ENCODE measurements around the gene MAP7.
"Not testable (repeated sequence)": the region's sequence is repeated elsewhere in the genome, so short reads cannot be mapped to it uniquely, and the experiment has no call there.

MAP7 gene

GRCh38 chr6:136500414-136500813 lies 49.8 kb downstream of the MAP7 start:
- H3K27ac Mint-ChIP-seq: no peak overlapping the region
- H3K4me3 Mint-ChIP-seq: no peak overlapping the region
- no peak for DNase-seq
- CTCF ChIA-PET: no interaction called here
- no peaks in the 10 kb centered on the region for H3K36me3 Mint-ChIP-seq
- no peaks in the 10 kb centered on the region for H3K27me3 Mint-ChIP-seq
- no peaks in the 10 kb centered on the region for H3K9me3 Mint-ChIP-seq
- H3K4me1 Mint-ChIP-seq: no peaks in the 10 kb centered on the region

- CTCF ChIA-PET: no interaction called here
- Mint-ChIP-seq H3K4me3 (no peak overlapping the region), H3K4me1 (no peaks in the 10 kb centered on the region), H3K36me3 (no peaks in the 10 kb centered on the region), H3K9me3 (no peaks in the 10 kb centered on the region), H3K27ac (no peak overlapping the region), H3K27me3 (no peaks in the 10 kb centered on the region)
- no peak for DNase-seq
Measured at GRCh38 chr6:136499370-136499769, 50.9 kb downstream of the MAP7 start.

GRCh38 chr6:136496449-136496848 lies 53.8 kb downstream of the MAP7 start:
- H3K9me3 Mint-ChIP-seq, CTCF ChIA-PET, H3K27ac Mint-ChIP-seq, H3K4me1 Mint-ChIP-seq, H3K36me3 Mint-ChIP-seq, H3K4me3 Mint-ChIP-seq, H3K27me3 Mint-ChIP-seq, DNase-seq: not testable (repeated sequence)

- CTCF ChIA-PET: no interaction called here
- Mint-ChIP-seq H3K4me1 (no peaks in the 10 kb centered on the region), H3K9me3 (no peaks in the 10 kb centered on the region), H3K4me3 (no peak overlapping the region), H3K27me3 (peaks cover 6% of the 10 kb centered on the region), H3K27ac (no peak overlapping the region), H3K36me3 (no peaks in the 10 kb centered on the region)
- no peak for DNase-seq
Measured at GRCh38 chr6:136494710-136495109, 55.5 kb downstream of the MAP7 start.

GRCh38 chr6:136494059-136494458 lies 56.2 kb downstream of the MAP7 start:
- H3K36me3 Mint-ChIP-seq: no peaks in the 10 kb centered on the region

GRCh38 chr6:136492409-136492808 lies 57.8 kb downstream of the MAP7 start:
- no peaks in the 10 kb centered on the region for H3K9me3 Mint-ChIP-seq
- CTCF ChIA-PET: no interaction called here
- H3K27me3 Mint-ChIP-seq: peaks cover 8% of the 10 kb centered on the region
- DNase-seq: no peak
- no peak overlapping the region for H3K4me3 Mint-ChIP-seq
- H3K4me1 Mint-ChIP-seq: no peaks in the 10 kb centered on the region
- H3K27ac Mint-ChIP-seq: no peak overlapping the region
- no peaks in the 10 kb centered on the region for H3K36me3 Mint-ChIP-seq

More at GRCh38 chr6:136494059-136494458, 56.2 kb downstream of the MAP7 start:
- no peak for DNase-seq
- CTCF ChIA-PET: no interaction called here
- Mint-ChIP-seq H3K4me3 (no peak overlapping the region), H3K9me3 (no peaks in the 10 kb centered on the region), H3K27me3 (peaks cover 6% of the 10 kb centered on the region), H3K27ac (no peak overlapping the region), H3K4me1 (no peaks in the 10 kb centered on the region)

GRCh38 chr6:136491754-136492153 lies 58.5 kb downstream of the MAP7 start:
- no peak for DNase-seq
- Mint-ChIP-seq H3K4me1 (no peaks in the 10 kb centered on the region), H3K9me3 (no peaks in the 10 kb centered on the region), H3K27ac (no peak overlapping the region), H3K27me3 (peaks cover 10% of the 10 kb centered on the region), H3K4me3 (no peak overlapping the region), H3K36me3 (no peaks in the 10 kb centered on the region)
- CTCF ChIA-PET: no interaction called here

GRCh38 chr6:136491251-136491650 lies 59.0 kb downstream of the MAP7 start:
- no peak overlapping the region for H3K4me3 Mint-ChIP-seq
- H3K4me1 Mint-ChIP-seq: no peaks in the 10 kb centered on the region
- no peak for DNase-seq
- H3K9me3 Mint-ChIP-seq: no peaks in the 10 kb centered on the region
- CTCF ChIA-PET: no interaction called here
- peaks cover 10% of the 10 kb centered on the region for H3K27me3 Mint-ChIP-seq
- no peak overlapping the region for H3K27ac Mint-ChIP-seq
- no peaks in the 10 kb centered on the region for H3K36me3 Mint-ChIP-seq

GRCh38 chr6:136489689-136490033 lies 60.6 kb downstream of the MAP7 start:
- H3K27ac Mint-ChIP-seq, H3K27me3 Mint-ChIP-seq, H3K9me3 Mint-ChIP-seq, H3K4me1 Mint-ChIP-seq, H3K36me3 Mint-ChIP-seq, H3K4me3 Mint-ChIP-seq, DNase-seq, CTCF ChIA-PET: not testable (repeated sequence)

GRCh38 chr6:136487759-136488425 lies 62.3 kb downstream of the MAP7 start:
- no peaks in the 10 kb centered on the region for H3K4me1 Mint-ChIP-seq
- DNase-seq: no peak
- no peak overlapping the region for H3K27ac Mint-ChIP-seq
- H3K27me3 Mint-ChIP-seq: peaks cover 4% of the 10 kb centered on the region
- H3K4me3 Mint-ChIP-seq: no peak overlapping the region
- CTCF ChIA-PET: no interaction called here
- H3K36me3 Mint-ChIP-seq: no peaks in the 10 kb centered on the region
- H3K9me3 Mint-ChIP-seq: no peaks in the 10 kb centered on the region

- Mint-ChIP-seq H3K4me1 (no peaks in the 10 kb centered on the region), H3K9me3 (no peaks in the 10 kb centered on the region), H3K27me3 (peaks cover 4% of the 10 kb centered on the region), H3K36me3 (no peaks in the 10 kb centered on the region), H3K27ac (no peak overlapping the region), H3K4me3 (no peak overlapping the region)
- CTCF ChIA-PET: interaction anchor here (0.6 kb wide), 1 partner anchor 441 kb away, joined by 3 read pairs; no protein-coding TSS in a partner anchor
- no peak for DNase-seq
Measured at GRCh38 chr6:136486357-136486756, 63.9 kb downstream of the MAP7 start.

- no peak overlapping the region for H3K27ac Mint-ChIP-seq
- H3K4me1 Mint-ChIP-seq: no peaks in the 10 kb centered on the region
- peaks cover 9% of the 10 kb centered on the region for H3K27me3 Mint-ChIP-seq
- CTCF ChIA-PET: no interaction called here
- DNase-seq: no peak
- H3K36me3 Mint-ChIP-seq: no peaks in the 10 kb centered on the region
- no peaks in the 10 kb centered on the region for H3K9me3 Mint-ChIP-seq
- H3K4me3 Mint-ChIP-seq: no peak overlapping the region
Measured at GRCh38 chr6:136483906-136484305, 66.3 kb downstream of the MAP7 start.

GRCh38 chr6:136483005-136483404 lies 67.2 kb downstream of the MAP7 start:
- H3K27me3 Mint-ChIP-seq: peaks cover 17% of the 10 kb centered on the region
- H3K9me3 Mint-ChIP-seq, H3K4me3 Mint-ChIP-seq, H3K27ac Mint-ChIP-seq, H3K36me3 Mint-ChIP-seq, CTCF ChIA-PET, DNase-seq, H3K4me1 Mint-ChIP-seq: not testable (repeated sequence)

- CTCF ChIA-PET: no interaction called here
- H3K36me3 Mint-ChIP-seq: no peaks in the 10 kb centered on the region
- H3K4me3 Mint-ChIP-seq: no peak overlapping the region
Measured at GRCh38 chr6:136477548-136477947, 72.7 kb downstream of the MAP7 start.

GRCh38 chr6:136475686-136476085 lies 74.5 kb downstream of the MAP7 start:
- CTCF ChIA-PET: no interaction called here
- H3K4me1 Mint-ChIP-seq: no peaks in the 10 kb centered on the region
- no peak overlapping the region for H3K4me3 Mint-ChIP-seq
- H3K27me3 Mint-ChIP-seq: peaks cover 25% of the 10 kb centered on the region
- no peak for DNase-seq
- no peaks in the 10 kb centered on the region for H3K36me3 Mint-ChIP-seq
- H3K27ac Mint-ChIP-seq: no peak overlapping the region
- no peaks in the 10 kb centered on the region for H3K9me3 Mint-ChIP-seq

More at GRCh38 chr6:136477548-136477947, 72.7 kb downstream of the MAP7 start:
- H3K27ac Mint-ChIP-seq: no peak overlapping the region
- H3K4me1 Mint-ChIP-seq: no peaks in the 10 kb centered on the region
- no peak for DNase-seq
- no peaks in the 10 kb centered on the region for H3K9me3 Mint-ChIP-seq
- peaks cover 25% of the 10 kb centered on the region for H3K27me3 Mint-ChIP-seq

GRCh38 chr6:136474241-136474640 lies 76.0 kb downstream of the MAP7 start:
- Mint-ChIP-seq H3K4me3 (no peak overlapping the region), H3K27me3 (peaks cover 23% of the 10 kb centered on the region), H3K36me3 (no peaks in the 10 kb centered on the region), H3K4me1 (peaks cover 3% of the 10 kb centered on the region), H3K9me3 (no peaks in the 10 kb centered on the region), H3K27ac (no peak overlapping the region)
- no peak for DNase-seq
- CTCF ChIA-PET: no interaction called here

Data from activated naive CD4-positive, alpha-beta T cell treated with anti-CD3 and anti-CD28 coated beads, Interleukin-2, amount 10 ng/mL, durations not matched to agents 7 days and 5 days (primary cell).